NT2/D1 (cell line): ENCODE measurements around the gene KSR1.

Experiments used
- SUZ12 ChIP-seq: IDR thresholded peaks from 2 replicates; pipeline ENCODE4 v1.6.1; 2011; ENCODE audit not compliant: insufficient read length, insufficient read depth; ENCODE audit errors: extremely low read depth
- YY1 ChIP-seq: IDR thresholded peaks from 2 replicates; pipeline ENCODE4 v1.6.1; 2011; ENCODE audit not compliant: insufficient read length, insufficient read depth
- ZNF274 ChIP-seq: IDR thresholded peaks from 2 replicates; pipeline ENCODE4 v1.6.1; 2011; ENCODE audit warnings: mild to moderate bottlenecking, low read depth, low read length

DNA sequence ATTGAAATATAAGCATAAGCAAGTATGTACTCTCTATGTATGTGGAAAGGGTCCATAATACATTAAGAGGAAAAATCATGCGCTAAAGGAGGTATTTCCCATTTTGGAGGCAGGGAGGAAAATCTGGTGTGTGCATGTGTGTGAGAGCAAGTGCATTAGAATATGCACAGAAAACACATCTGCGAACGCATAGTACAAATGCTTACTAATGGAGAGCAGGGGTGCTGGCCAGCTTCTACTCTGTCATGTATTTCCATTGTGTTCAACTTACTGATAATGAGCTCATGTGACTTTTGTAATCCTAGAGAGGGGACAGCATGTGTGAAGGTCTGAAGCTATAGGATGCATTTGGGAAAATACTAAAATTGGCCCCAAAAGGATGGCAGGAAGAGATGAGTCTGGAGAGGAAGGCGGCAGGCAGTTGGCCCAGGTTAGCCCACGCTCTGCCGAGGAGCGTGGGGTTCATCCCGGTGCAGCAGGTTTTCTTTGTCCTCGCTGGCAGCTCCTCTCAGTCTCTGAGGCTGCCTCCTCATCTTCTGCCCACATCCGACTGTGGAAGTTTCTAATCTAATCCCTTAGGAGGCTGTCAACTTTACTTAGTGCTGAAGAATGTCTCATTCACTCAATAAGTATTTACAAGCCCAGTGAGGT is 17.8 kb upstream of the KSR1 start:
- TF ChIP-seq ZNF274 (no peak), SUZ12 (no peak), YY1 (no peak)
